Activated CD8-positive, alpha-beta T cell treated with anti-CD3 and anti-CD28 coated beads, Interleukin-2, amount 10 ng/mL, durations not matched to agents 7 days and 5 days (primary cell): Measurements from ENCODE around the gene RTL10. TPM values are rescaled to one million over a fixed set of nuclear protein-coding genes. Genes with fewer than 3 reads are reported as not detected.
"Not testable (repeated sequence)": the region's sequence is repeated elsewhere in the genome, so short reads cannot be mapped to it uniquely, and the experiment has no call there.

Experiments
- ATAC-seq: fragments of 150-1000 bp; cut with Tn5 transposase; one replicate; pipeline ENCODE4 v1.10.0; 2021; ENCODE audit warnings: moderate library complexity
- CTCF ChIA-PET: fragments of 350-600 bp; sonication (Branson Sonifier 250); formaldehyde crosslinking; loops from one replicate; lab custom pipeline; 2021; ENCODE audit warnings: antibody characterized with exemption; lab: Charles Lee
- POLR2A ChIA-PET: fragments of 350-600 bp; sonication (Branson Sonifier 250); formaldehyde crosslinking; loops from one replicate; lab custom pipeline; 2021; ENCODE audit warnings: antibody characterized with exemption; lab: Charles Lee
- DNase-seq: peaks from one replicate; pipeline ENCODE4 v3.0.0-alpha.2; 2020
- H3K27ac Mint-ChIP-seq: one replicate; pipeline ENCODE4 v1.8.0; 2021; ENCODE audit warnings: mild to moderate bottlenecking, mixed read lengths
- H3K27me3 Mint-ChIP-seq: one replicate; pipeline ENCODE4 v1.8.0; 2021; ENCODE audit warnings: low read depth, mixed read lengths
- H3K36me3 Mint-ChIP-seq: one replicate; pipeline ENCODE4 v1.8.0; 2021; ENCODE audit warnings: low read depth, mixed read lengths
- H3K4me1 Mint-ChIP-seq: one replicate; pipeline ENCODE4 v1.8.0; 2021; ENCODE audit warnings: low read depth, mixed read lengths
- H3K4me3 Mint-ChIP-seq: one replicate; pipeline ENCODE4 v1.8.0; 2021; ENCODE audit warnings: mild to moderate bottlenecking, mixed read lengths
- H3K9me3 Mint-ChIP-seq: one replicate; pipeline ENCODE4 v1.8.0; 2022; ENCODE audit warnings: mixed read lengths; ENCODE audit not compliant: insufficient read depth
- total RNA-seq, 2 experiments: library from RNA; stranded (reverse); gene quantifications; one replicate each; pipeline ENCODE4 v1.2.3, GENCODE V29; 2021

RTL10 gene
- total RNA-seq, 2 experiments from 2014 or later: 16.1 to 17.0 TPM

- Mint-ChIP-seq H3K4me1 (peaks cover 6% of the 10 kb centered on the region), H3K27ac (no peak overlapping the region), H3K4me3 (no peak overlapping the region), H3K27me3 (no peaks in the 10 kb centered on the region), H3K9me3 (no peaks in the 10 kb centered on the region), H3K36me3 (peaks cover 1% of the 10 kb centered on the region)
- ATAC-seq (no peak), DNase-seq (no peak)
- CTCF ChIA-PET: interaction anchor here (0.8 kb wide), 1 partner anchor 106 kb away, joined by 3 read pairs; no protein-coding TSS in a partner anchor
- POLR2A ChIA-PET: no interaction called here
Observed at GRCh38 chr22:19836512-19836911, 18.2 kb downstream of the RTL10 start.

DNA sequence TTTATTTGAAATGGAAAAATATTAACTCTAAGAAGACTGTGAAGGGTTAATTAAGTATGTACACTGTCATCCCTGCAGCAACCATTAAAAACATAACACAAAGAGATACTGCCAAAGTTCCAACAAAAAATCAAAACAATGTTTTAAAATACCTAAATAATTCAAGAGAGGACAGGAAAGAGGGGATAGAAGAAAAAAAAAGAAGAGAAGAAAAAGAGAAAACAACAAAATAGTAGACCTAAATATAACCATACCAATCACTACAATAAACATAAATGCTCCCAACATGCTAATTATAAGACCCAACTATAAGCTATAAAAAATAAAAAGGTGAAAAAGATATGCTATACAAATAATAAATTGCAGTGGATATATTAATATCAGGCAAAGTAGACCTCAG, 20.1 kb downstream of the RTL10 start:
- ATAC-seq (no peak), DNase-seq (no peak)
- Mint-ChIP-seq H3K27ac (no peak overlapping the region), H3K4me1 (peaks cover 6% of the 10 kb centered on the region), H3K27me3 (no peaks in the 10 kb centered on the region), H3K4me3 (no peak overlapping the region), H3K36me3 (peaks cover 1% of the 10 kb centered on the region), H3K9me3 (no peaks in the 10 kb centered on the region)
- POLR2A ChIA-PET: no interaction called here
- CTCF ChIA-PET: no interaction called here

- DNase-seq, H3K27ac Mint-ChIP-seq, POLR2A ChIA-PET, H3K9me3 Mint-ChIP-seq, H3K36me3 Mint-ChIP-seq, H3K27me3 Mint-ChIP-seq, H3K4me3 Mint-ChIP-seq, H3K4me1 Mint-ChIP-seq, ATAC-seq: not testable (repeated sequence)
- CTCF ChIA-PET: interaction anchor here (1.0 to 1.3 kb wide), 3 partner anchors 12 to 77 kb away, joined by 3 to 4 read pairs (median 3); no protein-coding TSS in a partner anchor
Observed at GRCh38 chr22:19833327-19833726, 21.3 kb downstream of the RTL10 start.

DNA sequence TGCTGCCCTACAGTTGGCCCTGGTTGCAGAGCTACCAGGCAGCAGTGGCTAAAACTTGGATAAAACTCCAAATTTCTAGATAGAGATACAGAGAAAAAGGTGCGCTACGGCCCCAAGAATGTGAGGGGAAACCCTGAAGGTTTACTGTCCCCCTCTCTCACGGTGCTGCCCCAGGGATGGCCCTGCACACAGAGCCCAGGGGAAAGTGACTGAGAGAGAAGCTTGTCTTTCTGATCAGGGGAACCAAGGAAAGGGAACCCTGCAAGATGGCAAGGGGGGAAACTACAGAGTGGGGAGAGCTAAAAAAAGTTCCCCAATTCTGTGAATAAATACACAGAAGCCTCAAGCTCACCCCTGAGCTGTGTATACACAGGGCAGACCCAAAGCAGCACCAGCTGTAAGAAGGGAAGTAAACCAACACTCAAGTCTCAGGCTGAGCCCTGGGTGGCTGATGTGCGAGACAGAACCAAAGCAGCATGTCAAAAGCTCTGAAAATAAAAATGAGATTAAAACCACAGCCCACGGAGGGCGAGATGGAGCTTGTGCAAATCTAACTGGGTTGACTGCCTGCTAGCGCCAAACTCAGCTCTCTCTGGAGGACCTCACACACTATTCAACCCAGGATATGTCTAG, 22.1 kb downstream of the RTL10 start:
- ATAC-seq (no peak), DNase-seq (no peak)
- CTCF ChIA-PET: interaction anchor here (0.8 to 1.3 kb wide), 5 partner anchors 12 to 103 kb away, joined by 3 to 8 read pairs (median 3); no protein-coding TSS in a partner anchor
- Mint-ChIP-seq H3K27me3 (no peaks in the 10 kb centered on the region), H3K27ac (no peak overlapping the region), H3K4me1 (peaks cover 6% of the 10 kb centered on the region), H3K9me3 (no peaks in the 10 kb centered on the region), H3K4me3 (no peak overlapping the region), H3K36me3 (peaks cover 1% of the 10 kb centered on the region)
- POLR2A ChIA-PET: interaction anchor here (0.8 kb wide), 1 partner anchor 9 kb away, joined by 5 read pairs; no protein-coding TSS in a partner anchor

- H3K27ac Mint-ChIP-seq, DNase-seq, H3K9me3 Mint-ChIP-seq, H3K36me3 Mint-ChIP-seq, H3K4me1 Mint-ChIP-seq, H3K27me3 Mint-ChIP-seq, ATAC-seq, H3K4me3 Mint-ChIP-seq: not testable (repeated sequence)
- CTCF ChIA-PET: interaction anchor here (1.0 to 1.3 kb wide), 3 partner anchors 17 to 102 kb away, joined by 3 to 8 read pairs (median 3); no protein-coding TSS in a partner anchor
- POLR2A ChIA-PET: interaction anchor here (0.8 kb wide), 1 partner anchor 10 kb away, joined by 5 read pairs; no protein-coding TSS in a partner anchor
Observed at GRCh38 chr22:19831979-19832378, 22.7 kb downstream of the RTL10 start.

DNA sequence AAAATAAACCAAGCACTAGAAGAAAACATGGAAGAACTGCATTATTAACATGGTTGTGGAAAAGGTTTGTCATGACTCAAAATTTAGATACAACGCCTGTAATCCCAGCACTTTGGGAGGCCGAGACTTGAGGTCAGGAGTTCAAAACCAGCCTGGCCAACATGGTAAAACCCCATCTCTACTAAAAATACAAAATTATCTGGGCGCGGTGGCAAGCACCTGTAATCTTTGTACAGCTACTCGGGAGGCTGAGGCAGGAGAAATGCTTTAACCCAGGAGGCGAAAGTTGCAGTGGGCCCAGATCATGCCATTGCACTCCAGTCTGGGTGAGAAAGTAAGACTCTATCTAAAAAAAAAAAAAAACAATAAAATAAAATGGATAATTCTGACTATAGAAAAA, 23.7 kb downstream of the RTL10 start:
- Mint-ChIP-seq H3K27ac (no peak overlapping the region), H3K9me3 (no peaks in the 10 kb centered on the region), H3K4me1 (peaks cover 6% of the 10 kb centered on the region), H3K4me3 (no peak overlapping the region), H3K36me3 (peaks cover 1% of the 10 kb centered on the region), H3K27me3 (no peaks in the 10 kb centered on the region)
- POLR2A ChIA-PET: no interaction called here
- ATAC-seq (no peak), DNase-seq (no peak)
- CTCF ChIA-PET: no interaction called here

GRCh38 chr22:19828035-19828401, 26.7 kb downstream of the RTL10 start:
- DNase-seq (no peak), ATAC-seq (no peak)
- H3K36me3 Mint-ChIP-seq: no peaks in the 10 kb centered on the region
- no peaks in the 10 kb centered on the region for H3K27me3 Mint-ChIP-seq
- ChIA-PET CTCF (no interaction called here), POLR2A (no interaction called here)
- no peak overlapping the region for H3K4me3 Mint-ChIP-seq
- H3K4me1 Mint-ChIP-seq: peaks cover 5% of the 10 kb centered on the region
- H3K27ac Mint-ChIP-seq: no peak overlapping the region
- no peaks in the 10 kb centered on the region for H3K9me3 Mint-ChIP-seq

DNA sequence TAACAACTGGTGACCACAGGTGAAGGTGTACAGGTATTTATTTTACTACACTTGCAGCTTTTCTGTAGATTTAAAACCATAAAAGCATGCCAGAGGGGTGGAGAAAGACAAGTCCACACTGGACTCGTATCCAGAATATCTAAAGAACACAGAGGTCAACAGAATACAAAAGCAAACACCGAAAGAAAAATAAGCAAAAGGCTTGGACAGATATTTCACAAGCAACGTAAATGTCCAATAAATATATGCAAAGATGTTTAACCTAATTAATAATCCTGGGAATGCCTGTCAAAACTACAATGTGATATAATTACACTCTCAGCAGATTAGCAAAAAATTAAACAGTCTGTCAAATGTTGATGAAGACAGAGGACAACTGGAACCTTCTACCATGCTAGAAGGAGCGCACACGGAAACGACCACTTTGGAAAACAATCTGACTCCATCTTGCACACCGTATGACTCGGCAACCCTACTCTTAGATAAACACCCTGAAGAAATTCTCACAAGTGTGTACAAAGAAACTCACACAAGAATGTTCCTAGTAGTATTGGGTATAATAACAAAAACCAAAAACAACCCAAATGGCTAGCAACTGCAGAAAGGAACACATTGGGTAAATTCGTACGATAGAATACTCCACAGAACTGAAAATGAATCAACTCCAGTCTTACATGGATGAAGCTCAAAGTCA, 27.2 kb downstream of the RTL10 start:
- Mint-ChIP-seq H3K27me3 (no peaks in the 10 kb centered on the region), H3K9me3 (no peaks in the 10 kb centered on the region), H3K27ac (no peak overlapping the region), H3K4me3 (no peak overlapping the region), H3K4me1 (no peaks in the 10 kb centered on the region), H3K36me3 (no peaks in the 10 kb centered on the region)
- CTCF ChIA-PET: interaction anchor here (1.0 kb wide), 1 partner anchor 17 kb away, joined by 3 read pairs; no protein-coding TSS in a partner anchor
- ATAC-seq (no peak), DNase-seq (no peak)
- POLR2A ChIA-PET: no interaction called here

DNA sequence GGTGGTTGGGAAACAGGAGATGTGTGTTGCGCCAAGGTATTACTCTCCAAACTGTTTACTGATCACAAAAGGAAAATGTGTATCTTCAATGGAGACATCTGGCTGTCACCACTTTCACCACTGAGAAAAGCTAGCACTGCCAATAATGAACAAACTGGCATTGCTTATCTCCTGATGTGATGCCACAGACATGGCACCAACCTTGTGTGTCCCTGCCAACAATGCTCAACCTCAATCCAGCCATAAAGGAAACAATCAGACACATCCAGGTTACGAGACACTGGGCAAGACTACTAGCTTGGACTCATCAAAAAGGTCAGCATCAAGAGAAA, 28.1 kb downstream of the RTL10 start:
- H3K4me3 Mint-ChIP-seq: no peak overlapping the region
- no peak for ATAC-seq
- no peaks in the 10 kb centered on the region for H3K9me3 Mint-ChIP-seq
- CTCF ChIA-PET: interaction anchor here (1.0 kb wide), 1 partner anchor 18 kb away, joined by 3 read pairs; no protein-coding TSS in a partner anchor
- no peaks in the 10 kb centered on the region for H3K36me3 Mint-ChIP-seq
- H3K27me3 Mint-ChIP-seq: no peaks in the 10 kb centered on the region
- POLR2A ChIA-PET: no interaction called here
- H3K27ac Mint-ChIP-seq: no peak overlapping the region
- no peak for DNase-seq
- no peaks in the 10 kb centered on the region for H3K4me1 Mint-ChIP-seq

DNA sequence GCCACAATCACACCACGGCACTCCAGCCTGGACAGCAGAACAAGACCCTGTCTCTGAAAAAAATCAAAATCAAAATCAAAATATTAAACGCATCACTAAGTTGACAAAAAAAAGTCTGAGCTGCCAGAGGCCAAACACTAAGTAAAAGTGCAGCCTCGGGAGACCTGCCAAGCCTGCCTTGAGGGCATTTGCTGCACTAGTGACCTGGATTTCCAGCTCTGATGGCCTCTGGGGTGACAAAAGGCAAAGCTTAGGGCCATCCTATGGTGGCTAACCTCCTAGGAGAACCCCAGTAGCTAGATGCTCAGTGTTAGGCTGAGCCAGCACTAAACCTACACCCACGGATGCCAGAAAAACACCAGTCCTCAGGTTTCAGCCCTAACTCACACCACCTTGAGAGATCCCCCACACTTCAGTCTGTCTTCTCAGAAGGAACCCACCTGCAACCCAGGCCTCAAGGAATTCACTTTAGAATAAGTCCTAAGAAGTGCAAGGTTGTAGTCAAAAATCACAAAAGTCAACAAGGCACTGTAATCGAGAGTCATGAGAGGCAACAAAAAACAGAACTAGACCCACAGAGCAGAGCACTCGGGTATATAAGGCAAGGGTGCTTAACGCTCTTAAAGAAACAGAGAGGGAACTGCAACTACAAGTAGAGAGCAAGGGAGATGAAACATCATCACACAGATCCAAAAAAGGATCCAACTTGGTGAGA, 28.6 kb downstream of the RTL10 start:
- no peaks in the 10 kb centered on the region for H3K27me3 Mint-ChIP-seq
- H3K4me1 Mint-ChIP-seq: no peaks in the 10 kb centered on the region
- ATAC-seq (no peak), DNase-seq (no peak)
- POLR2A ChIA-PET: no interaction called here
- CTCF ChIA-PET: interaction anchor here (1.0 kb wide), 1 partner anchor 19 kb away, joined by 3 read pairs; no protein-coding TSS in a partner anchor
- no peaks in the 10 kb centered on the region for H3K36me3 Mint-ChIP-seq
- H3K4me3 Mint-ChIP-seq: no peak overlapping the region
- H3K27ac Mint-ChIP-seq: no peak overlapping the region
- no peaks in the 10 kb centered on the region for H3K9me3 Mint-ChIP-seq

- ATAC-seq (no peak), DNase-seq (no peak)
- CTCF ChIA-PET: no interaction called here
- no peaks in the 10 kb centered on the region for H3K36me3 Mint-ChIP-seq
- POLR2A ChIA-PET: no interaction called here
- H3K27me3 Mint-ChIP-seq: no peaks in the 10 kb centered on the region
- no peak overlapping the region for H3K4me3 Mint-ChIP-seq
- H3K9me3 Mint-ChIP-seq: no peaks in the 10 kb centered on the region
- H3K4me1 Mint-ChIP-seq: no peaks in the 10 kb centered on the region
- H3K27ac Mint-ChIP-seq: no peak overlapping the region
Observed at GRCh38 chr22:19824926-19825339, 29.7 kb downstream of the RTL10 start.
